NCI-H2029 treated with DMSO at 0.1 percent for 48 hours (cell line): ENCODE data around the gene DDX49.
"Not testable (repeated sequence)": the region's sequence is repeated elsewhere in the genome, so short reads cannot be mapped to it uniquely, and the experiment has no call there.

ENCODE experiments used
- DNase-seq: peaks from one replicate; lab custom pipeline; 2025; lab: John Stamatoyannopoulos, UW

Gene DDX49

GRCh38 chr19:18895824-18896341 lies 23.6 kb upstream of the DDX49 start, which contains the start of gene CERS1:
CERS1 (minus strand) TSS chr19:18896158; CDS start chr19:18896072, 86 bp downstream.
- no peak for DNase-seq

GRCh38 chr19:18896421-18896841 lies 23.1 kb upstream of the DDX49 start:
- DNase-seq = no peak

- DNase-seq = no peak
Measured at GRCh38 chr19:18897094-18898029, 22.2 kb upstream of the DDX49 start.

- no peak for DNase-seq
Measured at GRCh38 chr19:18898081-18898606, 21.4 kb upstream of the DDX49 start.

- DNase-seq = no peak
Measured at GRCh38 chr19:18898607-18899408, 20.7 kb upstream of the DDX49 start.

- DNase-seq = no peak
Measured at GRCh38 chr19:18899624-18900560, 19.6 kb upstream of the DDX49 start.

DNA sequence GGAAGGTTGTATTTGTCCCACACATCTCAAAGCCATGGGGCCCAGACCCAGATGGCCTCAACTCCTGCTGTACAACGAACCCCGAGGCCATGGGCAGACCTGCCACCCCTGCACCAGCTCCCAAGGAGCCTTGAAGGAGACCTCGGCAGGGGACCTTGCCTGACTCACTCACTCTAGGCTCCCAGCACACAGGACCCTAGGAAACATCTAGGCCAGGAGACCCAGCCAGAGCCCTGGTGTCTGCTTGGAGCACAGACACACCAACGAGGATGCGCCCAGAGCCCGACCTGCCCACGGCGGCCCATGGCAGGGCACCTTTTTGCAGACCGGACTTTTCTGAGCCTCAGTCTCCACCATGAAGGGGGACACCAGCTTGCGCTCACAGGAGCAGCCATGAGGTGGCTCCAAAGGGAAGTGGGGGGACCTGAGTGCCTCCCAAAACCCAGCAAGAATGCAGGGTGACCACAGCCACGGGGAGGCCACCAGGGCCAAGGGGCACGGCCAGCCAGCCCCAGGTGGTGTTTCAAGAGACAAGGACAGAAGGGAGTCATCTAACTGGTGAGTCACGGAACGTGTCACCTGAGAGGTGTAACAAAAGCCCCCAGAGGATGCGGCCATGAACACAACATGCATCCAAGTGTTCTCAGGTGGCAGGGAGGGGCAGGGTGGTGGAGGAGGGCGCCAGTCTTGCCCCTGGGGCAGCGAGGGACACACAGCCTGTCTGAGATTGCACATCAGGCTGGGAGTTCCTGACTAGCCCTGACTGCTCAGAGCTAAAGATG lies 18.6 kb upstream of the DDX49 start:
- DNase-seq = no peak

DNA sequence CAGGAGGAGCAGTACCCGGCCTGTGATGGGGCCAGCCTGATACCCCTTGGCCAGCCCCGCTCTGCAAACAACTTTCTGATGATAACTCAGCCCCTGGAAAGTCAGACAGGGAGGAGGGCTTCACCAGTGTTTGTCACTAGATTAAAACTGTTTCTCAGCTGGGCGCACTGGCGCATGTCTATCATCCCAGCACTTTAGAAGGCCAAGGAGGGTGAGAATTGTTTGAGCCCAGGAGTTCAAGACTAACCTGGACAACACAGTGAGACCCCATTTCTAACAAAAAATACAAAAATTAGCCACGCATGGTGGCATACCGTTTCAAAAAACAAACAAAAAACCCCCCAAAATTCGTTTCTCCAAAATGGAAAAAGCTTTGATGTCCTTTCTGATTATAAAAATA lies 18.0 kb upstream of the DDX49 start:
- DNase-seq = no peak

- DNase-seq = not testable (repeated sequence)
Measured at GRCh38 chr19:18902519-18902918, 17.0 kb upstream of the DDX49 start.

GRCh38 chr19:18903156-18904037 lies 16.1 kb upstream of the DDX49 start:
- DNase-seq = no peak

- DNase-seq = no peak
Measured at GRCh38 chr19:18904334-18905057, 15.0 kb upstream of the DDX49 start.

DNA sequence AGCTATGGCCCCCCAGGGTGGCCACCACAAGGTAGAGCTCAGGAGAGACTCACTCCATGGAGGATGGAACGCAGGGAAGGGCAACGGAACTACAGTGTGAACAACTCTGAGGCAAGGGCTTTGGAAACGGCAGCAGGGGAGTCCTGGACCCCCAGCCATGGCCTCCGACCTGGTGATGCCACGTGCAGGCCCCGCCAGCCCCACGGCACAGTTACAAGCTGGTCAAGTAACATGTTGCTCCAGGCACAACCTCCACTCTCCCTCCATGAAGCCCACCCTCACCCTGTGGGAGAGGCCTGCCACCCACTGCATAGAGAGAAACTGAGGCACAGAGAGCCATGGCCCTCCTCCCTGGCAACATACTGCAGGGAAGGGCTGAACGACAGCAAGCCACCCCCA lies 14.5 kb upstream of the DDX49 start:
- DNase-seq = no peak

DNA sequence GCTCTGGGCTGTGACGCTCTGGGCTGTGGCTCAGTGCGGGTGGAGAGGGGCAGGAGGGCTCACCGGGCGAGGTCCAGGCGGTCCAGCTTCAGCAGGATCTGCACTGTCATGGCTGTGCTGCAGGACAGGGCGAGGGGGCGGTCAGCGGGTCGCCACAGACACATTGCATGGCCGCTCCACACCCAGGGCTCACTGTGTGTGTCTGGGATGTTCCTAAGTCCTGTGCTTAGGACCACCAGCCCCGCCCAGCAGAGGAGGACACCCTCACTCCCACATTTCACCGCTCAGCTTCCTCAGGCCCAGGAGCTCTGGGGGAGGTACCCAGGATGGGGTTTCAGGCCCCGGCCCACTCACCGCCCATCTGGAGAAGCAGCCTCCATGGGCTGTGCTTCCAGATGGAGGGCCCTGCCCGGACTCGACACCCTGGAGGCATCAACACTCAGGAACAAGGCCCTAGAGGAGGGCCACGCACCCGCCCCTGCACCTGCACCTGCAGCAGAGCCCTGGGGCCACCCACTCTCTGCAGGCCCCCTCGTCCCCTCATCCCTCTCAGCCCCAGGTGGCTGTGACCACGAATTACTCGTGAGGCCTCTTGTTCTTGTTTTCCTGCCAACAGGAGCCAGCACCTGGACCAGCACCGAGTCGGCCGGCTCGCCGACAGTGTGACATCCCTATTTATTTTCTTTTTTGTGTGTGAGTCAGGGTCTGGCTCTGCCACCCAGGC lies 13.8 kb upstream of the DDX49 start:
- DNase-seq = no peak

DNA sequence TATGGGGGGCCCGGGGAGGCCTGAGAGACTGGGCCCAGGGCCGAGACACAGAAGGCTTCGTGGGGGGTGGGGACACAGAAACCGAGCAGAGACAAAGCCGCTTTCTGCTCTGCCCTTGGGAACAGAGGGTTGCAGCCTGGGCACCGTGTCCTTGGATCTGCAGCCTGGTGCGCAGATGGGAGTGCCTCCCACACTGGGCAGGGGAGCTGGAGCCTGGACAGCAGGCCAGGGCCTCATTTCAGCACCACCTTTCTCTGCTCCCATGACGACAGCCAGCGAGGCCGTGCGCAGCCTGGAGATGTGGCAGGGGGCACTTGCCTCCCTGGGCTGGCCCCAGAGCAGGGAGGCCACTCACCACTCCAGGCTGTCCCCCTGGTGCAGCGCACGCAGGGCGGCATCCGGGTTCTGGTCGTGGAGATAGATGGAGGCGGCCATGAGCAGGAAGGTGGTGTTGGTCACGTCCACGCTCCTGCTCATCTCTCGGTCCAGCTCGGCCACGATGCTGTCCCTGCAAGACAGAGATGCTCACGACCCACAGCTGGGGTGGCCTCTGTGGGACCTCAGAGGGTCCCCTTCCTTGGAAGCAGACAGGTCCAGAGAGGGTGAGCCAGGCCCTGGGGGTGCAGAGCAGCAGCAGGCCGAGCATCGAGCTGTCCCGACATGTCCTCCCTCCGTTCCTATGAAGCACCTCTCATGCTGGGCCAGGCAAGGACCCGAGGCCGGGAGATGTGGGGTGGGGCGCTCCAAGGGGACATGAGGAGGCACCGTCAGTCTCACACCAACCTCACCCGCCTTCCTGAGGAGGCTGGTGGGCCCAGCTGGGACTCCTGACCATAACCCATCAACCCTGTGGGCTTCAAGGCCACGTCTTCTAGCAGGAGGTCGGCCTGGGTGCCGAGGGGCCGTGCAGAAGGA lies 12.7 kb upstream of the DDX49 start:
- no peak for DNase-seq

- DNase-seq = no peak
Measured at GRCh38 chr19:18908917-18909619, 10.4 kb upstream of the DDX49 start.

DNA sequence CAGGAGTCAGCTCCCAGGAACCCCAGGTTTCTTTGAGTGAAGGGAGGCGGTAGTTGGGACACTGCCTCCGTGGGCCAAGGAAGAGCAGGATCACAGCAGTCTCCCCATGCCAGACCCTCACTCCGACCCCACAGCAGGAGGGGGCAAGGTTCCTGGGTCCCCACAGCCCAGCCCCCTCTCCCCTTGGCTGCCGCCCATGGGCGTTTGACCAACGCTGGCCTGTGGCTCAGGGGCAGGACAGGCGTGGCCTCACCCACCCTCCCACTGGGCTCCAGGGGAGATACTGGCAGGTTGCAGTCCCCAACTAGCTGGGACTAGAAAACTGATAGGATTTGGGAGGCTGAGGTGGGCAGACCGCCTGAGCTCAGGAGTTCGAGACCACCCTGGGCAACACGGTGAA lies 9.5 kb upstream of the DDX49 start:
- DNase-seq = no peak
